ENCODE results near the gene ZBTB7B. TPM values are rescaled to one million over a fixed set of nuclear protein-coding genes. Genes with fewer than 3 reads are reported as not detected.

Gene ZBTB7B
- total RNA-seq, 2 donors from 2014 or later, result 30.3 to 53.4 TPM

GRCh38 chr1:155035936-155036335 lies 33.3 kb downstream of the ZBTB7B start:
- DNase-seq (ENCODE audit: low spot score), result no peak
- Histone ChIP-seq H3K27me3 (no peaks in the 10 kb centered on the region), H3K9me3 (no peaks in the 10 kb centered on the region), H3K4me3 (no peak overlapping the region), H3K36me3 (no peaks in the 10 kb centered on the region), H3K27ac (no peak overlapping the region), H3K4me1 (peaks cover 0 to 9% of the 10 kb centered on the region in 2 donors)
- no peak for TF ChIP-seq CTCF (IDR thresholded peaks at IDR 0.05)

GRCh38 chr1:155037043-155037442 lies 34.4 kb downstream of the ZBTB7B start:
- DNase-seq (ENCODE audit: low spot score), result no peak
- TF ChIP-seq CTCF (IDR thresholded peaks at IDR 0.05), result no peak
- Histone ChIP-seq H3K27ac (no peak overlapping the region), H3K9me3 (no peaks in the 10 kb centered on the region), H3K4me3 (no peak overlapping the region), H3K27me3 (no peaks in the 10 kb centered on the region), H3K4me1 (peaks cover 0 to 9% of the 10 kb centered on the region in 2 donors), H3K36me3 (no peaks in the 10 kb centered on the region)

DNA sequence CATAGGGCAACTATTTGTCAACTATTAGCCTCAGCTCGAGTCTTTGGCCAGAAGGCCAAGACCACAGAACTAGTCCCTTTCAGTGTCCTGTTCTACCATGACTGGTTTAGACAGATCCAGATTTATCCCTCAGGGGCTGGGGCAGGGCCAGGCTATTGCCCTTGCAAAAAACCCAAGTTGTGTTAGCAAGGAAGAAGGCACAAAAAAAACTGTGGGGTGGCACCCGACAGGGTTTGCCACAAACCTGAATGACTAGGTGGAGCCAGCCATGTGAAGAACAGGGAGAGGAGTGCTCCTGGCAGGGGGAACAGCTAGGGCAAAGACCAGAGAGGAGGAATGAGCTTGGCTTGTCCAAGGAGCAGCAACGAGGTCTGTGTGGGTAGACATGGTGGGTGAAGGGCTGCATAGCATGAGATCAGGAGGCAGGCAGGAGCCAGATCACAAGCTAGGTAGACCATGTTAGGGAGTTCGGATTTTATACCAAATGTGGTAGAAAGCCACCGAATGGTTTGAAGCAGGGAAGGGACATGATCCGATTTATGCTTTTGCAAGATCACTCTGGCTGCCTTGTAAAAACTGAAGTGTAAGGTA lies 35.3 kb downstream of the ZBTB7B start:
- Histone ChIP-seq H3K27me3 (no peaks in the 10 kb centered on the region), H3K9me3 (no peaks in the 10 kb centered on the region), H3K36me3 (no peaks in the 10 kb centered on the region), H3K4me1 (peaks cover 0 to 9% of the 10 kb centered on the region in 2 donors), H3K4me3 (no peak overlapping the region), H3K27ac (no peak overlapping the region)
- no peak for TF ChIP-seq CTCF (IDR thresholded peaks at IDR 0.05)
- DNase-seq (ENCODE audit: low spot score), result no peak

DNA sequence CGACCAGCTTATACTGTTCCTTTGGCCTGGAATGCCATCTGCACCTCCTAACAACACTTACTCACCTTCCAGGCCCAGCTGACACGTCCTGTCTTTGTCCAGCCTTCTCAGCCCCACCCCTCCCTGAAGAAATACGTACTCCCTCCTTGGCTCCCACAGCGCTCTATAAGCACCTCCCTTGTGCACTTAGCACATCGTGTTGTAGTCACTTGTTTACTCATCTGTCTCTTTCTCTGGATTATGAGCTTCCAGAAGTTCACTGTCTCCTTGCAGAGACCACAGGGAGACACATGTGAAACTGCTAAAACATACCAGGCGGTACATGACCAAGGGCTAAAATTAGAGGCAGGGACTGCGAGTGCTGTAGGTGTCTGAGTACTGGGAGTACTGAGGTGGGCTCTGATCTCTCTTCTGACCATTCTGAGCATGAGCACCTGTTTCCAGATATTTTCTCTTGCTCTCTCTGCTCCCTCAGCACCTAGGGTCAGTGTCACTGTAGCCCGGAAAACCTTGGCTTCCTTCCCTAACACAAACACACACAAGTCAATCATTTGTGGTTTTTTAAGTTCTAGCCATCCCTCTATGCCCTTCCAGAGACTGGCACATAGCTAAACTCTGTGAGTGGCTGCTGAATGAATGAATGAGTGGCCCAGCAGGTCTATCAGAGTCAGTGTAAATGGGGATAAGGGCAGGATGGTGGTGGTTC lies 36.2 kb downstream of the ZBTB7B start:
- no peaks in the 10 kb centered on the region for H3K9me3 ChIP-seq
- H3K4me3 ChIP-seq, result no peak overlapping the region
- no peaks in the 10 kb centered on the region for H3K36me3 ChIP-seq
- H3K27me3 ChIP-seq, result no peaks in the 10 kb centered on the region
- no peak for DNase-seq (ENCODE audit: low spot score)
- TF ChIP-seq CTCF (IDR thresholded peaks at IDR 0.05), result no peak
- H3K4me1 ChIP-seq, result peaks cover 0 to 9% of the 10 kb centered on the region in 2 donors
- no peak overlapping the region for H3K27ac ChIP-seq

DNA sequence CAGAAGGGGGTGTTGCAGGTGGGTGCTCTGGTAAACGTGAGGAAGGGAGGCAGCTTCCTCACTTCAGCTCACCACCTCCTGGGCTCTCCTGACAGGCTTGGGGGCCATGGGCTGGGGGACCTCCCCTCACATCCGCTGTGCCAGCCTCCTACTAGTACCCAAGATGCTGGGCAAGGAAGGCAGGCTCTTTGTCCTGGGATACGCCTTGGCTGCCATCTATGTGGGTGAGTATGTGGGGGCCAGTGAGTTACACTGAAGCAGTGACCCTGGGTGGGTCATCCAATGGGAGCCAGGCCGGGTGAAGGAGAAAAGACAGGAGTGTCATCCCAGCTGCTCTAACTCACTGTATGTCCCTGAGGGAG lies 36.7 kb downstream of the ZBTB7B start:
- H3K27me3 ChIP-seq, result no peaks in the 10 kb centered on the region
- no peak for TF ChIP-seq CTCF (IDR thresholded peaks at IDR 0.05)
- no peak overlapping the region for H3K27ac ChIP-seq
- no peaks in the 10 kb centered on the region for H3K36me3 ChIP-seq
- H3K4me1 ChIP-seq, result peaks cover 0 to 9% of the 10 kb centered on the region in 2 donors
- no peak for DNase-seq (ENCODE audit: low spot score)
- no peak overlapping the region for H3K4me3 ChIP-seq
- no peaks in the 10 kb centered on the region for H3K9me3 ChIP-seq
